ENCODE results near the gene TACR1.

The TACR1 gene

GRCh38 chr2:75010571-75010970, 188.7 kb downstream of the TACR1 start:
- no peak for DNase-seq

- no peak for DNase-seq
These were observed 191.5 kb downstream of the TACR1 start for GRCh38 chr2:75007819-75008218.

- DNase-seq, result no peak
These were observed 192.3 kb downstream of the TACR1 start for GRCh38 chr2:75007061-75007460.

GRCh38 chr2:75006041-75006440, 193.3 kb downstream of the TACR1 start:
- DNase-seq, result no peak

GRCh38 chr2:75003773-75004172, 195.5 kb downstream of the TACR1 start:
- no peak for DNase-seq

GRCh38 chr2:75003276-75003675, 196.0 kb downstream of the TACR1 start:
- no peak for DNase-seq

GRCh38 chr2:75002007-75002406, 197.3 kb downstream of the TACR1 start:
- DNase-seq, result no peak

GRCh38 chr2:74999468-74999867, 199.9 kb downstream of the TACR1 start:
- DNase-seq, result no peak

Data from stimulated activated CD4-positive, alpha-beta T cell treated with anti-CD3 and anti-CD28 coated beads, Interleukin-1b, Interleukin-23, amount 100 ng/mL, for 48 hours (primary cell).